Stimulated activated CD4-positive, alpha-beta T cell treated with anti-CD3 and anti-CD28 coated beads, Interleukin-12 subunit alpha, Interleukin-12 subunit beta, amount 100 ng/mL, for 4 hours (primary cell): ENCODE measurements around the gene METAP1.
A peak's percentile ranks its signal among the peaks of the same experiment; 100 is the strongest.
"Not testable (repeated sequence)": the region's sequence is repeated elsewhere in the genome, so short reads cannot be mapped to it uniquely, and the experiment has no call there.

ENCODE experiments used
- DNase-seq: peaks from one replicate; pipeline ENCODE4 v3.0.0-alpha.2; 2020

The METAP1 gene

DNA sequence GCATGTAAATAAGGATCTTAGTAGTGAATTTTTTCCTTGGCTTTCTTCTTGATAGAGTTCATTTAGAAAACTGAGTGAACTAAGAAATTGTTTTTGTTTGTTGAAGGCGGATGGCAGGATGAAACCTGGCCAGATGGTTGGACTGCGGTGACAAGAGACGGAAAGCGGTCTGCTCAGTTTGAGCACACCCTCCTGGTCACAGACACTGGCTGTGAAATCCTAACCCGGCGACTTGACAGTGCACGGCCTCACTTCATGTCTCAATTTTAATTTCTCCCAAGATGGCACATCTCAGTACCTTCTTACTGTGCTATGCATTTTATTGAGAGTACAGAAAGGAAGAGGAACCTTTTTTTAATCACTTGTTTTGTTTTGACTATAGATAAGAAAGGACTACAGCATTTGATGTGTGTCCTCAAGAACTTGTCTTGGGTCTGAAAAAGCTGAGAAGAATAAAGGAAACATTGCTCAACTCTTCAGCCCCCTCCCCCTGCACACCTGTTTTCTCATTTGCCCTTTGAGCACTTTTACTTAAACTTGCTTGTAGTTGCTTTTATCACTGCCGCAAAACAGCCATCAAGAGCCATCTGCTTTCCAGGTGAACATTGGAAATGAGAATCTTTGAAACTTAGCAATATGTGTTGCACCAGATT, 65.7 kb downstream of the METAP1 start:
- no peak for DNase-seq

DNA sequence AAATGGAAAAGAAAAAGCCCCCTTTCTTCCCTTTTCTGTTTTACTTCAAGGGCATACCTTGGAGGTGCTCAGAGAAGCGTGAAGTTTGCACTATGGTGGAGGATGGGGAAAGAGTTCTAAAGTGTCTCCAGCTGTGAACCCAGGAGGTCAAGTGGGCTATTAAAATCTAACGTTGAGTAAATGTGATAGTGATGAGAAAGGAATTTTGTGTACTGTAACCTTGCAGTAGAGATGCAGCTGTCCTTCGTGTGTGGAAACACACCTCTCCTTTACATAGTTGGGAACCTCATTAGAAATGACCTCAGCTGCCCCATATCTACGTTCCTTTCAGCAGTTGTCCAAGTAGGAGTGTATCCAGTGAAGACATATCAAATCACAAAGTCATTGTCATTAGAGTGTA, 66.6 kb downstream of the METAP1 start:
- no peak for DNase-seq

GRCh38 chr4:99065521-99065920, 70.0 kb downstream of the METAP1 start:
- DNase-seq = not testable (repeated sequence)

- DNase-seq = no peak
These were observed 72.1 kb downstream of the METAP1 start for GRCh38 chr4:99067617-99068016.

DNA sequence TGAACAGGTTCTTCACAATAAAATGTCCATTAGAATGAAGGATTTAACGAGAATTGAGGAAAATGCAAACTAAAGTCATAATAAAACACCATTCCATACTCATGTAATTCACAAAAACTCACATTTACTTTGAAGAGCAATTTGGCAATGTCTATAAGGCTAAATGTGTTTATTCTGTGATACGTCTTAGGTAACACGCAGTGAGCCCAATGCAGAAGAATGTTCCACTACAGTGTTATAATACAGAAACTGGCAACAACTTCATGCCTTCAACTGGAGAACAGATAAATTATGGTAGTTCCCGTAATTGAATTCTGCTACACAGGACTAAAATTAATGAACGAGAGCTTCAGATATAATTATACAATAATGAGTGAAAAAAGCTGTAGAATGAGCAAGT, 75.6 kb downstream of the METAP1 start:
- DNase-seq = no peak

DNA sequence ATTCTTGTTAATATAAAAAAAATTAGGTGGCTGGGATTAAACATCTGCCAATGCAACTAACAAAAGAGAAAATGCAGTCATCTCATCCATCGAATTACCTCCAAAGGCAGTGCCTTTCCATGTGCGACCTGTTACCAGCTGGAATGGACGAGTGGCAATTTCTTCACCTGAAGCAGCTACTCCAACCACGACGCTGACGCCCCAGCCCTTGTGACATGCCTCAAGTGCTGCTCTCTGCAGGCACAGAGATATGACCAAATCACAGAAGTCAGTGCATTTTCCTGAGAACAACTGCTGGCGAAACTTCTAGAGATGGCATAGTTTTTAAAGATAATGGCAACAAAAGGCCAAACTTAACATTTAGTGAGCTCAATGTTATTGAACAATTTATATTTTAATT, 79.3 kb downstream of the METAP1 start:
- DNase-seq = no peak

GRCh38 chr4:99076292-99076976, 80.9 kb downstream of the METAP1 start:
- DNase-seq = no peak

GRCh38 chr4:99077177-99077576, 81.7 kb downstream of the METAP1 start:
- no peak for DNase-seq

- DNase-seq = no peak
These were observed 82.8 kb downstream of the METAP1 start for GRCh38 chr4:99078336-99078735.

DNA sequence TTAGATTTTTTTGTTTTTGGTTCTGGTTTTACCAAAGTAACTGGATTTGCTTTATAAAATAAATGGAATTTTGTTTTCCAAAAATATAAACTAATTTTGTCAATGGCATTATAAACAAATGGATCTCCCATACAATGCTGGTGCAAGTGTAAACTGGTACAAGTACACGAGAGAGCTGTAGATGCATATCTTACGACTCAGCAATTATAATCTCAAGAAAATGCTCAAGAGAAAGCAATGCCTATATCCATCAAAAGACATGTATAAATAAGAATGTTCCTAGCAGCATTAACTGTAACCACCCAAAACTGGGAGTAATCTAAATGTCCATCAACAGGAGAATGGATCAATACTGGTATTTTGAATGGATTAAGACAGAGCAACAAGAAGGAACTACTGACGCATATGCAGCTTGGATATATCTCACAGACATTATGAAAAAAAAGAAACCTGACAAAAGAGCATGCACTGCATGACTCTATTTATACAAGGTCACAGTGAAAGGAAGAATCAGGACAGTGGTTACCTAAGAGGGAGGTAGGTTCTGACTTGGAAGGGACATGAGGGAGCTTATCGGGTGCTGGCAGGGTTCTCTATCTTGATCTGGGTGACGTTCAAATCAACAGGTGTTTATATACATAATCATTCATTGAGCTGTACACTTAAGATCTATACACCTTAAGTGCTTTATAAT, 83.6 kb downstream of the METAP1 start:
- DNase-seq = no peak

GRCh38 chr4:99079625-99080295, 84.2 kb downstream of the METAP1 start:
- no peak for DNase-seq

- not testable (repeated sequence) for DNase-seq
These were observed 85.3 kb downstream of the METAP1 start for GRCh38 chr4:99080869-99081268.

DNA sequence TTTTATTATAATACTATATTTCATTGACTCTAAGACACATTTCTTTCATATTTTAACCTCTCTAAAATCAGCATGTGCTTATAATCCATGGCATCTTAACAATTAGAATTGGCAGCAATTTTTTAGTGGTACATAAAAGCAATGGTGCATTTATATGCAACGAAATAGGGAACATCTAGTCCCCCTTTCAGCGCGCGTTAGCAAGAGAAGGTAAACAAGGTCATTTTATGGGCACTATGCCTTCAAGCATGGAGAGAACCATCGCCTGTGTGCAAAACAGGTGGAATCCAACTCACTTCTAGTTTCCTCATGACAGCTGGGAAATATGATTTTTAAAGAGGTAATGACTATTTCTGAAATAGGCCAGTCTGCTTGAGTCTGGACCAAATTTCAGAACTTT, 86.7 kb downstream of the METAP1 start:
- DNase-seq = no peak

- no peak for DNase-seq
These were observed 89.1 kb downstream of the METAP1 start for GRCh38 chr4:99084595-99084994.

DNA sequence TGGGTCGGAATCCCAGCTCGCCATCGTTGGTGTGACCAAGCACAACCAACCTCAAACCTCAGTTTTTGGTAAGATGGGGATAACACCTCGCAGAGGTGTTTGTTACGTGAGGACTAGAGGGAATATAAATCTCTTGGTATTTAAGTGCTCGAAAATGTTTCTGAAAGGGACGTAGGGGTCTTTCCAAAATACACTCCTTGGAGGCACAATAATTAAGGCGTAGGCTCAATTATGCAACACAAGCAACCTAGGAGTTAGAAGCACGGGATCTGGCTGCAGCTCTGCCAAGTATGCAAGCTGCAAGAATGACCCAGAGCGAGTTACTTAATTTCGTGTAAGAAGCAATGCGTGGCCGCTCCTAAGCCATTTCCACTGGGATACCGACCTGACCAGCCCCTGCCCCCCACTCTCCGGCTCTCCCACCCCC, 92.5 kb downstream of the METAP1 start:
- no peak for DNase-seq

GRCh38 chr4:99088481-99089365, 93.2 kb downstream of the METAP1 start, which contains the start of gene ADH5:
Gene ADH5 (minus strand): TSS chr4:99088788. CDS start chr4:99088700, 88 bp downstream.
- DNase-seq = peak; percentile 91

DNA sequence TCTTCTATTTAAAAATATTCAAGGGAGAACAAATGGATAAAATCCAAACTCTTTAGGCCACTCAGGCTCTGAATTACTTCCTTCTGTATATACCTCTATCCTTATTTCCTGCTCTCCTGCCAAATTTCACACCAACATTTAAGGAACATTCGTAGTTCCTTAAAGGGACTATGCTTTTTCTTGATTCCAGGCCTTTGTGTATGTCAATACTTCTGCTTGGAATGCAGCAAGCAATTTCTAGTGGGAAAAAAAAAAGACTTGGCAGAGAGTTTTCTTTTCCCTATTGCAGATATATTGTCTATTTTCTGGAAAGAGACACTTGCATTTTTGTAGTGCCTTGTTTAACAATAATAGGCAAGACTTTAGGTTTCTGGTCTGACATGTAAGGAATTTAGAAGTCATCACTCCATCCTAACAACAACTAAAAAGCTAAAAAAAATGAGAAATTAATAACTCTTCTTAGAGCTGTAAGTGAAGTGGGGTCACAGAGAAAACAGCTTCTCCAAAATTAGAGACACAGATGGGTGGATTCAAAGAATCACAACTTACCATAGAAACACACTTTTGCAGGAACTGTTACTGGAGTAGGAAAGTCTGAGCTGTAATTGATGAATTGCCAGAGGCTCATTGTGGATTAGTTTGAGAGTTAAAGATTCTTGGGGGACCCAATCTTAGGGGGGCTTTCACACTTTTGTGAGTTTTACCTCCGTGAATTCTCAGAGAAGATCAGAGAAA, 95.1 kb downstream of the METAP1 start:
- no peak for DNase-seq

- DNase-seq = no peak
These were observed 95.7 kb downstream of the METAP1 start for GRCh38 chr4:99091216-99091575.

DNA sequence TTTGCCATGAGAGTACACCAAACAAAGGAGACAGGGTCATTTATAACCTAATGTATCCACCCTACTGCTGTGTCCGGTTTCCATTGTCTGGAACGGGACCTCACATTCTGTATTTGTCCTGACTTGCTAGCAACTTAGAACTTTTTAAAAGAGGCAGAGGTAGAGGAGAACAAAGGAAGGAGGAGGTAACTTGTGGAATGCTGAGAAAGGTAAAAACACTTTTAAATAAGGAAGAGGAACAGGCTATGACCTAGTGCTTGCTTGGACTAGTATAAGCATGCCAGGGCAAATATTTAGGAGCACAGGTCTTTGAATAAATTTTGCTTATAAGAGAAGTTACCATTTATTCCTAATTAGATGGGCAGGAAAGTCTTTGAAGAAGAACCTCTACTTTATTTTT, 96.3 kb downstream of the METAP1 start:
- DNase-seq = not testable (repeated sequence)

DNA sequence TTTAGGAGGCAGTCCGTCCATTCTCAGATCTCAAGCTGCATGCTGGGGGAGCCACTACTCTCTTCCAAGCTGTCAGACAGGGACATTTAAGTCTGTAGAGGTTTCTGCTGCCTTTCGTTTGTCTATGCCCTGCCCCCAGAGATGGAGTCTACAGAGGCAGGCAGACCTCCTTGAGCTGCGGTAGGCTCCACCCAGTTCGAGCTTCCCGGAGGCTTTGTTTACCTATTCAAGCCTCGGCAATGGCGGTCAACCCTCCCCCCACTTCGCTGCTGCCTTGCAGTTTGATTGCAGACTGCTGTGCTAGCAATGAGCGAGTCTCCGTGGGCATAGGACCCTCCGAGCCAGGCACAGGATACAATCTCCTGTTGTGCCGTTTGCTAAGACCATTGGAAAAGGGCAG, 103.8 kb downstream of the METAP1 start:
- DNase-seq = no peak

GRCh38 chr4:99099814-99100213, 104.3 kb downstream of the METAP1 start:
- not testable (repeated sequence) for DNase-seq

GRCh38 chr4:99100876-99101275, 105.4 kb downstream of the METAP1 start:
- no peak for DNase-seq
